Cardiac fibroblast (primary cell): ENCODE data around the gene WIZ.
A peak's percentile ranks its signal among the peaks of the same experiment; 100 is the strongest.

Experiments
- DNase-seq, 2 donors: peaks; one replicate each; pipeline versions ENCODE4 v3.0.0 to v3.0.0-alpha.2; 2010; ENCODE audit warnings: low read depth in 2 of 2
- H3K4me3 ChIP-seq, 2 donors: replicated peaks in 1 of 2; 1 replicate in 1 of 2; 2 replicates in 1 of 2; pipeline ENCODE4 v1.5.1; 2011; ENCODE audit warnings: low read depth in 2 of 2, low read length in 2 of 2, mild to moderate bottlenecking in 2 of 2, moderate library complexity in 1 of 2
- CTCF ChIP-seq: IDR thresholded peaks from one replicate; pipeline ENCODE4 v1.5.1; 2011; ENCODE audit warnings: low read depth, mild to moderate bottlenecking, low read length, inconsistent platforms

The WIZ gene

GRCh38 chr19:15468675-15469512 lies 19.1 kb upstream of the WIZ start:
- no peak for TF ChIP-seq CTCF
- DNase-seq, result no peak
- no peak overlapping the region for H3K4me3 ChIP-seq

GRCh38 chr19:15467734-15468214 lies 18.0 kb upstream of the WIZ start:
- TF ChIP-seq CTCF, result no peak

GRCh38 chr19:15466851-15467733 lies 17.3 kb upstream of the WIZ start:
- DNase-seq, result peak; percentile 75 to 88
- TF ChIP-seq CTCF, result no peak
- H3K4me3 ChIP-seq, result no peak overlapping the region

More at GRCh38 chr19:15467734-15468214, 18.0 kb upstream of the WIZ start:
- no peak for DNase-seq
- H3K4me3 ChIP-seq, result no peak overlapping the region

GRCh38 chr19:15464394-15465385 lies 14.9 kb upstream of the WIZ start, which contains the start of gene RASAL3:
Gene RASAL3 (minus strand): TSS chr19:15464544. CDS start chr19:15464358, 186 bp downstream.
- no peak for TF ChIP-seq CTCF
- DNase-seq, result peak; percentile 15 to 19
- H3K4me3 ChIP-seq, result no peak within 1 kb of the TSS

- no peak overlapping the region for H3K4me3 ChIP-seq
- no peak for TF ChIP-seq CTCF
- no peak for DNase-seq
Observed at GRCh38 chr19:15463861-15464371, 14.2 kb upstream of the WIZ start.
